GM23248 (cell line): ENCODE measurements around the gene PTK6. TPM values are rescaled to one million over a fixed set of nuclear protein-coding genes. Genes with fewer than 3 reads are reported as not detected.

Source experiments
- DNase-seq: peaks from one replicate; pipeline ENCODE4 v3.0.0-alpha.2; 2015
- H2AFZ ChIP-seq: fragments of 200-600 bp; sonication (generic); 2 replicates; pipeline ENCODE4 v1.6.1; 2016; ENCODE audit warnings: antibody characterized with exemption
- H3F3A ChIP-seq: fragments of 200-600 bp; sonication (generic); 2 replicates; pipeline ENCODE4 v1.6.1; 2016; ENCODE audit warnings: mild to moderate bottlenecking, antibody characterized with exemption, mixed run types; ENCODE audit not compliant: insufficient read depth
- H3K27ac ChIP-seq: fragments of 200-600 bp; sonication (generic); 2 replicates; pipeline ENCODE4 v1.5.1; 2016; ENCODE audit warnings: mild to moderate bottlenecking
- H3K27me3 ChIP-seq: fragments of 200-600 bp; sonication (generic); replicated peaks from 2 replicates; pipeline ENCODE4 v1.6.1; 2016; ENCODE audit warnings: mild to moderate bottlenecking; ENCODE audit not compliant: insufficient read depth
- H3K36me3 ChIP-seq: fragments of 200-600 bp; sonication (generic); 2 replicates; pipeline ENCODE4 v1.6.1; 2016; ENCODE audit warnings: low read depth, mild to moderate bottlenecking
- H3K4me1 ChIP-seq: fragments of 200-600 bp; sonication (generic); 2 replicates; pipeline ENCODE4 v1.6.1; 2016; ENCODE audit warnings: mild to moderate bottlenecking; ENCODE audit not compliant: insufficient read depth
- H3K4me2 ChIP-seq: fragments of 200-600 bp; sonication (generic); one replicate; pipeline ENCODE4 v1.6.1; 2016; ENCODE audit warnings: mild to moderate bottlenecking; ENCODE audit not compliant: unreplicated experiment
- H3K4me3 ChIP-seq: fragments of 200-600 bp; sonication (generic); 2 replicates; pipeline ENCODE4 v1.5.1; 2016; ENCODE audit warnings: mild to moderate bottlenecking
- H3K79me2 ChIP-seq: fragments of 200-600 bp; sonication (generic); 2 replicates; pipeline ENCODE4 v1.6.1; 2016; ENCODE audit warnings: mild to moderate bottlenecking; ENCODE audit not compliant: insufficient read depth
- H3K9ac ChIP-seq: fragments of 200-600 bp; sonication (generic); 2 replicates; pipeline ENCODE4 v1.6.1; 2016; ENCODE audit warnings: mild to moderate bottlenecking
- H3K9me2 ChIP-seq: fragments of 200-600 bp; sonication (generic); 2 replicates; pipeline ENCODE4 v1.6.1; 2016; ENCODE audit warnings: mixed run types, mild to moderate bottlenecking, moderate library complexity; ENCODE audit not compliant: insufficient read depth
- H3K9me3 ChIP-seq: fragments of 200-600 bp; sonication (generic); one replicate; pipeline ENCODE4 v1.6.1; 2017; ENCODE audit warnings: low read depth
- H4K20me1 ChIP-seq: fragments of 200-600 bp; sonication (generic); 2 replicates; pipeline ENCODE4 v1.6.0; 2016; ENCODE audit not compliant: insufficient read depth
- EZH2 ChIP-seq: fragments of 200-600 bp; sonication (generic); IDR thresholded peaks from 2 replicates; pipeline ENCODE4 v1.6.1; 2018; ENCODE audit warnings: antibody characterized with exemption, mild to moderate bottlenecking; ENCODE audit not compliant: insufficient read depth, poor library complexity, severe bottlenecking
- EZH2phosphoT487 ChIP-seq: fragments of 200-600 bp; sonication (generic); IDR thresholded peaks from 2 replicates; pipeline ENCODE4 v1.6.1; 2018; ENCODE audit warnings: antibody characterized with exemption, moderate library complexity, mild to moderate bottlenecking, low read depth; ENCODE audit not compliant: insufficient read depth
- WGBS, 2 experiments: methylation state at CpG; one replicate each; pipeline ENCODE4 v1.1.6; 2015 to 2017; ENCODE audit warnings: low lambda C conversion rate in 2 of 2, low coverage in 1 of 2; ENCODE audit errors: missing lambda C conversion rate in 2 of 2; 5-methylcytosine and 5-hydroxymethylcytosine counted together
- in situ Hi-C: fragments of 300-500 bp; cut with MboI; formaldehyde crosslinking; loops from 2 replicates; pipeline ENCODE4 v1.15.0; 2020
- polyA plus RNA-seq: library from polyadenylated mRNA; unstranded; fragments of >200 nt; fragmentation: Nextera tagmentation; extraction: Ambion mirVana; gene quantifications from 2 replicates; pipeline ENCODE4 v1.2.1, GENCODE V29; 2016
- total RNA-seq: library from RNA; depleted of rRNA; stranded (reverse); fragments of >200 nt; shearing (Covaris generic); gene quantifications from 2 replicates; pipeline ENCODE4 v1.2.3, GENCODE V29; 2014

Gene PTK6
- total and polyA plus RNA-seq, 2 experiments from 2014 or later, result not detected

DNA sequence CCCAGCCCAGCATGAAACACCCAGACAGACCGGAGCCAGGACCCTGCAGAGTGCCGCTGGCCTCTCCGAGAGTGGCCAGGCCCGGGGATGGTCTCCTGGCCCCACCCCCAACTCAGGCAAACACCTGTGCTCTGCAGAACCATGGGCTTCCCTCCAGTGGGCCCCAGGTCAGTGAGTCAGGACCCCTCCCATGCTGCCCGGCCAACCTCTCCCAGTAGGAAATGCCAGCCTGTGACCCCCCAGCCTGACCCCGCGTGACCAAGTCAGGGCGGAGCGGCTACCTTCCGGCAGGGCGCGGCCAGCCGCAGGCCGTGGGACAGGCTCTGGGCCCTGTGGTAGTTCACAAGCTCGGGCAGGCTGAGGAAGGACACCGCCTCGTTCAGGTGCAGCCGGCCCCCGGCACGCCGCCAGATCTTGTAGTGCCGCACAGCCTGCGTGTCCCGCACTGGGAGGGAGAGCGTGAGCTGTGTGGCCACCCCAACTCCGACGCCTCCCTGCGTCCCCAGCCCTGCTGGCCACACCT is 3.2 kb downstream of the PTK6 start:
- TF ChIP-seq EZH2 (no peak), EZH2phosphoT487 (no peak)
- 51 to 60% methylated on average over 17 to 24 of the region's 28 CpGs for WGBS, 2 experiments
- in situ Hi-C loops, result no loop called here
- no peaks in the 10 kb centered on the region for H3K9me2 ChIP-seq
- H3K27ac ChIP-seq, result no peak overlapping the region
- H3K27me3 ChIP-seq, result no peaks in the 10 kb centered on the region
- no peaks in the 10 kb centered on the region for H3K79me2 ChIP-seq
- no peak overlapping the region for H3K4me2 ChIP-seq
- no peak overlapping the region for H3K4me3 ChIP-seq
- no peaks in the 10 kb centered on the region for H3K9me3 ChIP-seq
- no peaks in the 10 kb centered on the region for H3F3A ChIP-seq
- H3K9ac ChIP-seq, result no peak overlapping the region
- H3K4me1 ChIP-seq, result no peaks in the 10 kb centered on the region
- no peaks in the 10 kb centered on the region for H4K20me1 ChIP-seq
- H2AFZ ChIP-seq, result no peak overlapping the region
- no peak for DNase-seq
- H3K36me3 ChIP-seq, result no peaks in the 10 kb centered on the region

DNA sequence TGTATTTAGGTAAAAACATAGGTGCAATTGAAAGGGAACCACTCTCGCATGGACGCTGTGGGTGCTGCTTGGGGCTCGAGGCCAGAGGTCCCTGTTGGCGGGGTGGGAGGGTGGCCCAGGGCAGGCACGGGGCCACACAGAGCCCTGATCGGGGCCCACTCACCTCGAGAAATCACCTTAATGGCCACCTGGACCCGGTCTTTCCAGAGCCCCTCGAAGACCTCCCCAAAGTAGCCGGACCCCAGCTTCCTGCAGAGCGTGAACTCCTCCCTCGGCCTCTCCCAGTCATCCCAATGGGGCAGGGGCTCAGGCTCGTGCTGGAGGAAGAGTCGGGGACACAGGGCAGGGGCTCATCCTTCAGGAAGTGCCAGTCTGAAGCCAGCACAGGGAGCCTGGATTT is 3.8 kb downstream of the PTK6 start:
- TF ChIP-seq EZH2phosphoT487 (no peak), EZH2 (no peak)
- no peak overlapping the region for H3K4me3 ChIP-seq
- no peak for DNase-seq
- H3K9me3 ChIP-seq, result no peaks in the 10 kb centered on the region
- in situ Hi-C loops, result no loop called here
- H3K9ac ChIP-seq, result no peak overlapping the region
- no peaks in the 10 kb centered on the region for H4K20me1 ChIP-seq
- no peaks in the 10 kb centered on the region for H3K4me1 ChIP-seq
- H3K36me3 ChIP-seq, result no peaks in the 10 kb centered on the region
- 61 to 62% methylated on average over 14 of the region's 14 CpGs for WGBS, 2 experiments
- H2AFZ ChIP-seq, result no peak overlapping the region
- H3K9me2 ChIP-seq, result no peaks in the 10 kb centered on the region
- H3K27ac ChIP-seq, result no peak overlapping the region
- H3F3A ChIP-seq, result no peaks in the 10 kb centered on the region
- H3K27me3 ChIP-seq, result no peaks in the 10 kb centered on the region
- no peak overlapping the region for H3K4me2 ChIP-seq
- H3K79me2 ChIP-seq, result no peaks in the 10 kb centered on the region

DNA sequence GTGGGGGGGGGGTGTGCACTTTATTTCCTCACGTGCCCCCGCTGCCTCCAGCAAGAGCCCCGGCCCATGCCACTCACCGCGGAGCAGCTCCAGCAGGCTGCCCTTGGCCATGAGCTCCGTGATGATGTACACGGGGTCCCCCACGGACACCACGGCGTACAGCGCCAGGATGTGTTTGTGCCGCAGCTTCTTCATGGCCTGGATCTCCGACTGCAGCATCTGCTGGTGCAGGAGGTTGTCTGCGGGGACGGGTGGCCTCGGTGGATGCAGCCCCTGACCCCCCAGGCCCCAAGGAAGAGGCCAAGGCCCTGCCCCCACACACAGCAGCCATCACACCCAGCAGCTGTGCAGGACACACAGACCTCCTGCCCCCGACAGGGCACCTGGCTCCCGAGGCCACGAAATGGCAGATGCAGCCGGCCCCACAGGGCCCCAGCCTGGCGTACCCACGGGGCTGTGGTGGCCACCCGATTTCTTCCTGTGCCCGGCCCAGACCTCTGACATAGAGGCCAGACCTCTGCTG is 4.7 kb downstream of the PTK6 start:
- H3K36me3 ChIP-seq, result no peaks in the 10 kb centered on the region
- no peak overlapping the region for H3K27ac ChIP-seq
- no peaks in the 10 kb centered on the region for H3K79me2 ChIP-seq
- TF ChIP-seq EZH2 (no peak), EZH2phosphoT487 (no peak)
- no peak for DNase-seq
- H3K4me2 ChIP-seq, result no peak overlapping the region
- 49 to 52% methylated on average over 21 to 24 of the region's 24 CpGs for WGBS, 2 experiments
- H3K4me1 ChIP-seq, result no peaks in the 10 kb centered on the region
- peaks cover 6% of the 10 kb centered on the region for H3F3A ChIP-seq
- no peak overlapping the region for H3K4me3 ChIP-seq
- no peaks in the 10 kb centered on the region for H3K9me2 ChIP-seq
- no peaks in the 10 kb centered on the region for H3K9me3 ChIP-seq
- in situ Hi-C loops, result no loop called here
- no peaks in the 10 kb centered on the region for H3K27me3 ChIP-seq
- no peaks in the 10 kb centered on the region for H4K20me1 ChIP-seq
- H2AFZ ChIP-seq, result no peak overlapping the region
- H3K9ac ChIP-seq, result no peak overlapping the region

DNA sequence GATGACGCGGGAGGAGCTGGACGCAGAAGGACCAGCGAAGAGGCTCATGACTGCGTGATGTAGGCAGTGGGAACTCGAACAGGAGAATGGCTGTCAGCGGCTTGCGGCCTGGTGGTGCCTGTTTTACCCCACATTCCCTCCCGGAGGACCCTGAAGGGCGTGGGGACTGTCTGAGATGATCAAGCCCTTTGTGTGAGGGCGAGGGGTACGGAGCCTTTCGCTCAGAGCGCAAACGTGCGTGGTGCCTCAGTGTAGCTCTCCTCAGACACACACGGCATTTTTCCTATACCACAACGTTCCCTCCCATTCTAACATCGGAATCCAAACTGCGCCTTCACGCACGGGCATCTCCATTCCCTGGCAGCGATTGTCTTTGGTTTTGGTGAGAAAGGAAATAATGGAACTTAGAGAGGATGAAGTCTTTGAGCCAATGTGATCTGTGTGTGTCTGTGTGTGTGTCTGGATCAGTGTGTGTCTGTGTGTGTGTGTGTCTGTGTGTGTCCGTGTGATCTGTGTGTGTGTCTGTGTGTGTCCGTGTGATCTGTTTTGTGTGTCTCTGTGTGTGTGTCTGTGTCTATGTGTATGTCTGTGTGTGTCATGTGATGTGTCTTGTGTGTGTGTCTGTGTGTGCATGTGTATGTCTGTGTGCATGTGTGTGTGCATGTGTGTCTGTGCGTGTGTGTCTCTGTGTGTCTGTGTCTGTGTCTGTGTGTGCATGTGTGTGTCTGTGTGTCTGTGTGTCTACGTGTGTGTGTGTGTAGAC is 5.3 kb downstream of the PTK6 start:
- no peak for DNase-seq
- no peak overlapping the region for H2AFZ ChIP-seq
- H3K9ac ChIP-seq, result no peak overlapping the region
- no peaks in the 10 kb centered on the region for H3K36me3 ChIP-seq
- H3K27me3 ChIP-seq, result no peaks in the 10 kb centered on the region
- no peak overlapping the region for H3K27ac ChIP-seq
- TF ChIP-seq EZH2phosphoT487 (no peak), EZH2 (no peak)
- no peak overlapping the region for H3K4me2 ChIP-seq
- H3K4me1 ChIP-seq, result no peaks in the 10 kb centered on the region
- no peak overlapping the region for H3K4me3 ChIP-seq
- H3K9me3 ChIP-seq, result no peaks in the 10 kb centered on the region
- 52 to 55% methylated on average over 27 of the region's 27 CpGs for WGBS, 2 experiments
- H3F3A ChIP-seq, result peaks cover 13% of the 10 kb centered on the region
- in situ Hi-C loops, result no loop called here
- H3K79me2 ChIP-seq, result no peaks in the 10 kb centered on the region
- no peaks in the 10 kb centered on the region for H3K9me2 ChIP-seq
- H4K20me1 ChIP-seq, result no peaks in the 10 kb centered on the region
